Frontal cortex (tissue), 4 donors: ENCODE results near the gene HLA-DQB2. TPM values are rescaled to one million over a fixed set of nuclear protein-coding genes. Genes with fewer than 3 reads are reported as not detected.
"Not testable (repeated sequence)": the region's sequence is repeated elsewhere in the genome, so short reads cannot be mapped to it uniquely, and the experiment has no call there.

Experiments used
- DNase-seq, 2 donors: peaks; one replicate each; pipeline ENCODE4 v3.0.0; 2012; ENCODE audit warnings: low spot score in 2 of 2
- FAIRE-seq: peaks from 2 replicates; lab custom pipeline; 2012; peaks lifted over from hg19 to GRCh38; lab: Jason Lieb, UNC
- small RNA-seq: library from RNA; depleted of rRNA; stranded (forward); fragments of <200 nt; gene quantifications from one replicate; pipeline ENCODE3, GENCODE V24; 2014
- total RNA-seq: library from RNA; depleted of rRNA; stranded (reverse); fragments of >200 nt; gene quantifications from one replicate; pipeline ENCODE4 v1.2.3, GENCODE V29; 2014
- donor health status: control.
- donor health status: control.
- donor health status: control.

The HLA-DQB2 gene
- total RNA-seq, 1 donor from 2014 or later: not detected

GRCh38 chr6:32759669-32760068 lies 3.7 kb downstream of the HLA-DQB2 start:
- FAIRE-seq (no peak), DNase-seq (no peak)

GRCh38 chr6:32752580-32752979 lies 10.8 kb downstream of the HLA-DQB2 start:
- DNase-seq (no peak), FAIRE-seq (no peak)

GRCh38 chr6:32745649-32746048 lies 17.7 kb downstream of the HLA-DQB2 start:
- DNase-seq, FAIRE-seq: not testable (repeated sequence)

- FAIRE-seq: no peak
Measured at GRCh38 chr6:32744776-32745175, 18.6 kb downstream of the HLA-DQB2 start.

GRCh38 chr6:32742374-32742773 lies 21.0 kb downstream of the HLA-DQB2 start:
- no peak for DNase-seq
- no peak for FAIRE-seq

More at GRCh38 chr6:32744776-32745175, 18.6 kb downstream of the HLA-DQB2 start:
- no peak for DNase-seq

- DNase-seq (no peak), FAIRE-seq (no peak)
Measured at GRCh38 chr6:32741031-32741960, 22.0 kb downstream of the HLA-DQB2 start, which contains the start of gene HLA-DQA2. Gene HLA-DQA2, plus strand, starts transcription at chr6:32741391. Its CDS starts 53 bp downstream, at chr6:32741444.

GRCh38 chr6:32738126-32738525 lies 25.2 kb downstream of the HLA-DQB2 start:
- FAIRE-seq (no peak), DNase-seq (no peak)

GRCh38 chr6:32718879-32719278 lies 44.5 kb downstream of the HLA-DQB2 start:
- DNase-seq (no peak), FAIRE-seq (no peak)

GRCh38 chr6:32716396-32716795 lies 46.9 kb downstream of the HLA-DQB2 start:
- no peak for DNase-seq
- no peak for FAIRE-seq

- FAIRE-seq (no peak), DNase-seq (no peak)
Measured at GRCh38 chr6:32713241-32713640, 50.1 kb downstream of the HLA-DQB2 start.

GRCh38 chr6:32709625-32710024 lies 53.7 kb downstream of the HLA-DQB2 start:
- DNase-seq: no peak

More at GRCh38 chr6:32709625-32710024, 53.7 kb downstream of the HLA-DQB2 start:
- no peak for FAIRE-seq

Small RNAs within 50 kb of the gene (small RNA-seq; reads per million reads assigned to genes)
- not detected for gene MIR3135B

Other genes with a start within 250 kb of the HLA-DQB2 start
- 1.6 TPM for gene HLA-DRB5, start 233.2 kb downstream of the HLA-DQB2 start, total RNA-seq
- 3.7 TPM for gene HLA-DRB1, start 173.7 kb downstream of the HLA-DQB2 start, total RNA-seq
- not detected for gene HLA-DQA1, start 126.1 kb downstream of the HLA-DQB2 start, total RNA-seq
- 0.41 TPM for gene HLA-DQB1, start 96.9 kb downstream of the HLA-DQB2 start, total RNA-seq
- not detected for gene HLA-DQA2, start 22.1 kb downstream of the HLA-DQB2 start, total RNA-seq
- not detected for gene HLA-DOB, start 53.5 kb upstream of the HLA-DQB2 start, total RNA-seq
- 2.4 TPM for gene TAP2, start 75.2 kb upstream of the HLA-DQB2 start, total RNA-seq
- 3.3 TPM for gene PSMB8, start 80.5 kb upstream of the HLA-DQB2 start, total RNA-seq
- gene TAP1, start 90.2 kb upstream of the HLA-DQB2 start, total RNA-seq: 3.7 TPM
- gene PSMB9, start 90.7 kb upstream of the HLA-DQB2 start, total RNA-seq: 0.82 TPM
- gene HLA-DMB, start 177.5 kb upstream of the HLA-DQB2 start, total RNA-seq: 0.82 TPM
- 0.82 TPM for gene HLA-DMA, start 189.6 kb upstream of the HLA-DQB2 start, total RNA-seq
- gene BRD2, start 205.1 kb upstream of the HLA-DQB2 start, total RNA-seq: 55.8 TPM
- gene HLA-DOA, start 246.1 kb upstream of the HLA-DQB2 start, total RNA-seq: 0.82 TPM